Stimulated activated CD8-positive, alpha-beta memory T cell treated with anti-CD3 and anti-CD28 coated beads, Interleukin-4, amount 100 ng/mL, for 48 hours (primary cell): ENCODE results near the gene HPS5.
A peak's percentile ranks its signal among the peaks of the same experiment; 100 is the strongest.
"Not testable (repeated sequence)": the region's sequence is repeated elsewhere in the genome, so short reads cannot be mapped to it uniquely, and the experiment has no call there.

Experiments used
- DNase-seq: peaks from one replicate; pipeline ENCODE4 v3.0.0-alpha.2; 2020

The HPS5 gene

DNA sequence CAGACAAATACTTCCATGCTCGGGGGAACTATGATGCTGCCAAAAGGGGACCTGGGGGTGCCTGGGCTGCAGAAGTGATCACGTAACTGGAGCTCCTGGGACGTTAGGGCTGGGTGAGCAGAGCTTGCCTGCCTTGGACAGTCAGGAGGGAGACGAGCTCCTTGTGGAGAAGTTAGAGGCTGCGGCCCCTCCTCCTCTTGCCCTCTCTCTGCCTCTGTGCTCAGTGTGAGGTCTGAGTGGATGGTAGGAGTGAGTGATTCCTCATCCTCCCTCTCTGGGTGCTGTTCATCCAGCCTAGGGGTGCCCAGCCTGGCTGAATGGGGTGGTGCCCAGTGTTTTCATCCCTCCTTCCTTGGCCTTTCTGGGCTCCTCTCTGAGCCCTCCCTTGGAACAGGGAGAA is 52.7 kb downstream of the HPS5 start:
- not testable (repeated sequence) for DNase-seq

DNA sequence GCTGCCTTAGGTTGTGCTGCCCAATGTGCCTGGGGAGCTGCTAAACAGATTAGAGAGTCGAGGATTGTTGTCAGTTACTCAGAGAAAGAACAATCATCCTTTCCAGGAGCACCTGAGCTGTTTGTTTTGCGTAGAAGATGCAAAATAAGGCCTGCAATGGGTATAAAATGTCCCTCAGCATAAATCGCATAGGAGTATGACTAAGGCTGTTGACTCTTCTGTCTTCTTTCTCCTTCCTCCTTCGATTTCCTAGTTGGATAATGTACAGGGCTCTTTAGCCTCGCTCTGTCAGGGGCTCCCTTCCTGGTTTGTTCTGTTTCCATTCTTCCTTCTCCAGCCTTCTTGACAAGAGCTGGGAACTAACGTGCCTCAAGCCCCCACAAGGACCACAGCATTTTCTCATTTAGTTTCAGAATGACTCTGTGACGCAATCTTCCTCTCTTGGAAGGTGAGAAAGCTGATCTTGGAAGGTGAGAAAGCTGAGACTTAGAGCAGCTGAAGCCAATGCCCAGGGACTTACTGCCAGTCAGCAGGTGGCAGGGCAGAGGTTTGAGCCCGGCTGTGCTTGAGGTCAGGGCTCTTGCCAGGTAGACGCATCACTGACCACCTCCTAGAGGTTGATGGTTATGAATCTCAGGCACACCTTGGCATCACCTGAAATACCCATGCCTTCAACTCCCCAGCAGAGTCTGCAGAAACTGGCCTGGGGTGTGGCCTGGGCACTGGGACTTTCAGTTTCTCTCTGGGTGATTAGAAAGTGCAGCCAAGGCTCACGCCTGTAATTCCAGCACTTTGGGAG is 54.4 kb downstream of the HPS5 start:
- not testable (repeated sequence) for DNase-seq

DNA sequence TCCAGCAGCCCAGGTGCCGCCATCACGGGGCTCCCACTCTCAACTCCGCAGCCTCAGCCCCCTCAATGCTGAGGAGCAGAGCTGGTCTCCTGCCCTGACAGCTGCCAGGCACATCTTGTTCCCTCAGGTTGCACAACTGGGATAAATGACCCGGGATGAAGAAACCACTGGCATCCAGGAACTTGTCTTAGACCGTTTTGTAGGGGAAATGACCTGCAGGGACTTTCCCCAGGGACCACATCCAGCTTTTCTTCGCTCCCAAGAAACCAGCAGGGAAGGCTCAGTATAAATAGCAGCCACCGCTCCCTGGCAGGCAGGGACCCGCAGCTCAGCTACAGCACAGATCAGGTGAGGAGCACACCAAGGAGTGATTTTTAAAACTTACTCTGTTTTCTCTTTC is 56.0 kb downstream of the HPS5 start, which contains the start of gene SAA1:
Gene SAA1 (plus strand): TSS at position 316 of the 400 bp plus-strand sequence. CDS start 624 bp downstream, outside the sequence.
- no peak for DNase-seq

DNA sequence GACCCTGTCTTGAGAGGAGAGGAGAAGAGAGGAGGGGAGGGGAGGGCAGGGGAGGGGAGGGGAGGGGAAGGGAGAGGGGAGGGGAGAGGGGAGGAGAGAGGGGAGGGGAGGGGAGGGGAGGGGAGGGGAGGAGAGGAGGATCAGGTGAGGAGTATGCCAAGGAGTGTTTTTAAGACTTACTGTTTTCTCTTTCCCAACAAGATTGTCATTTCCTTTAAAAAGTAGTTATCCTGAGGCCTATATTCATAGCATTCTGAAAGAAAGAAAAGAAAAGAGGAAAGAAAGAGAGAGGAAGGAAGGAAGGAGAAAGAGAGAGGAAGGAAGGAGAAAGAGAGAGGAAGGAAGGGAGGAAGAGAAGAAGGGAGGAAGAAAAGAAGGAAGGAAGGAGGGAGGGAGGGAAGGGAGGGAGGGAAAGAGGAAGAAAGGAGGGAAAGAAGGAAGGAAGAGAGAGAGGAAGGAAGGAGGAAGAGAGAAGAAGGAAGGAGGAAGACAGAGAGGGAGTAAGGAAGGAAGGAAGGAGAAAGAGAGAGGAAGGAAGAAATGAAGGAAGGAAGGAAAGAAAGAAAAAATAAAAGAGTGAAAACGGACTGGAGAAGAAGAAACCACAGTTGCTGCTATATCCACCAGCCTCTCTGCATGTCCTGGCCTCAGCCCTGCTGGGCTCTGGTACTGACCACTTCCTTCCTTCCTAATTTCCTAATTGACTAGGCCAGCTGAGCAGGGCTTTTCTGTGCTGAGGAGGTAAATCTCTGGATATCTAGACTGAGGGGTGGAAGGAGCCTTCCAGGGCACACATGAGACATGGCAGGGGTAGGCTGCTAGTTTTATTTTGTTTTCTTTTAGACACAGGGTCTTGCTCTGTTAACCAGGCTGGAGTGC is 57.0 kb downstream of the HPS5 start:
- DNase-seq = no peak

DNA sequence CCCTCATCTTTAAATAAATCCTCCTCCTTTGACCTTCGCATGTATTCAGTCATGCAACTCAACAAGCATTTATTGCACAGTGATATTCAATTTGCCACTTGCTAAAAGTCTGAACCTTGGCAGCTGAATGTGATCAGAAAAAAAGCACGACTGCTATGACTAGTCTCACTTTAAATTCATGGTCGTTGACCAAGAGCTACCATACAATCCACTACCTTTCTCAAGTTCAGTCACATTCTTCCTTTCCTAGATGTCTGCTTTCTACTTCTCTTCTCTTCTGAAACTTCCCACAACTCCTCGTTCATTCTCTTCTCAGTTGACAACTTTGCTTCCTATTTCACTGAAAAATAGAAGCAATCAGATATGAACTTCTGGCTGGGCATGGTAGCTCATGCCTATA is 57.9 kb downstream of the HPS5 start:
- DNase-seq = no peak

DNA sequence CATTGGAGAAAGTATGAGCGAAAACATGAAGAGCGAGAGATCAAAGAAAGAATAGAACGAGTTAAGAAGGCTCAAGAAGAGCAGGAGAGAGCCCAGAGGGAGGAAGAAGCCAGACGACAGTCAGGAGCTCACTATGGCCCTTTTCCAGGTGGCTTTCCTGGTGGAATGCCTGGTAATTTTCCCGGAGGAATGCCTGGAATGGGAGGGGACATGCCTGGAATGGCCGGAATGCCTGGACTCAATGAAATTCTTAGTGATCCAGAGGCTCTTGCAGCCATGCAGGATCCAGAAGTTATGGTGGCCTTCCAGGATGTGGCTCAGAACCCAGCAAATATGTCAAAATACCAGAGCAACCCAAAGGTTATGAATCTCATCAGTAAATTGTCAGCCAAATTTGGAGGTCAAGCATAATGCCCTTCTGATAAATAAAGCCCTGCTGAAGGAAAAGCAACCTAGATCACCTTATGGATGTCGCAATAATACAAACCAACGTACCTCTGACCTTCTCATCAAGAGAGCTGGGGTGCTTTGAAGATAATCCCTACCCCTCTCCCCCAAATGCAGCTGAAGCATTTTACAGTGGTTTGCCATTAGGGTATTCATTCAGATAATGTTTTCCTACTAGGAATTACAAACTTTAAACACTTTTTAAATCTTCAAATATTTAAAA is 59.1 kb downstream of the HPS5 start:
- not testable (repeated sequence) for DNase-seq

DNA sequence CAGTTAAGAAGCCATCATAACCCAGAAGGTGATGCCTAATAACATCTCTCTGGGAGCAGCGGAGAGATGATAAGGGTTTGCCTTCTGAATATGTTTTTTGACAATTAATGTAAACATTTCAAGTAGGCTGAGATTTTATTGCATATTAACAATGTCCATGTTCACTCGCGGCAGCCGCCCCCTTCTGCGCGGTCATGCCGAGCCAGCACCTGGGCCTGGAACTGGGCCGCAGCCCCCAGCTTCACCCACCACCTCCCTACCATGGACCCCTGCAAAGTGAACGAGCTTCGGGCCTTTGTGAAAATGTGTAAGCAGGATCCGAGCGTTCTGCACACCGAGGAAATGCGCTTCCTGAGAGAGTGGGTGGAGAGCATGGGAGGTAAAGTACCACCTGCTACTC is 60.2 kb downstream of the HPS5 start:
- no peak for DNase-seq

DNA sequence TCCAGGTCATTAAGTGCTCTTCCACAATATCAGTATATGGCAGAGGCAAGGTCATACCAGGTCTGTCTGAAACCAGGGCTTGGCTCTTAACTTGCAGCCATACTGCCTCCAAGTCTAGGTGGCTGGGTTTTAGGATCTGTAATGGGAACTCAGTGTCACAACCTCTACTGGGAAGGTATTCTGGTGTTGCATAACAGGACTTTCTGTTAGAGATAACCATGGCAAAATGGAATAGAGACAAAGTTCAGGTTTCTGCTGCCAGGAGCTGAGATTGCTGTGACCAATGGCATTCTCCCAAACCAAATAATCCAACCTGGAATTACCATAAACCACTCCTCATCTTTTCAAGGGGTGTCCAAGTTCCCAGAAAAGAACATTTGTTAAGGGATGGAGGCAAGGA is 62.7 kb downstream of the HPS5 start:
- no peak for DNase-seq

DNA sequence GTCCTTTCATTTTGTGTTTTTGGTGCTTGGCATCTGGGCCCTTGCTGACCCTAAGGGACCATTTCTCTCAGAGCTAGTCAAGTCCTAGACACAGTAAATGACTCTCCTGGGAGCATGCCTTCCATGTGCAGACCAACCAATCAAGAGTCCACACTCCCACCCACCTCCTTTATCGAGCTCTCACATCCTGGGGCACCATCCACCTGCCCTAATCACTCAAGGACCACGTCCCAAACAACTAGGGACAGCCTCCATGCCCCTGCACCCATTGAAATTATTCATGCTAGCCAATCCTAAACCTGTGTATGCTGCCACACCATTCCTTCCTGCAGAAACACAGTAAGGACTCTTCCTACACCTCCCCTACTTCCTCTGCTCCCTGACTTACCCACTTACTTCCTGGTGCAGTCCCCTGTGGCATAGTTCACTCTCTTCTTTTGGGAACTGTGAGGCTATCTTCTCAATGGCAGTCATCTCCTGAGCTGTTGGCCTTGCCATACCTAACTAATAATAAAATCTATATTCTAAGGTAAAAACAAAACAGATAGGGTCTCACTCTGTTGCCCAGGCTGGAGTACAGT is 67.1 kb downstream of the HPS5 start:
- no peak for DNase-seq

DNA sequence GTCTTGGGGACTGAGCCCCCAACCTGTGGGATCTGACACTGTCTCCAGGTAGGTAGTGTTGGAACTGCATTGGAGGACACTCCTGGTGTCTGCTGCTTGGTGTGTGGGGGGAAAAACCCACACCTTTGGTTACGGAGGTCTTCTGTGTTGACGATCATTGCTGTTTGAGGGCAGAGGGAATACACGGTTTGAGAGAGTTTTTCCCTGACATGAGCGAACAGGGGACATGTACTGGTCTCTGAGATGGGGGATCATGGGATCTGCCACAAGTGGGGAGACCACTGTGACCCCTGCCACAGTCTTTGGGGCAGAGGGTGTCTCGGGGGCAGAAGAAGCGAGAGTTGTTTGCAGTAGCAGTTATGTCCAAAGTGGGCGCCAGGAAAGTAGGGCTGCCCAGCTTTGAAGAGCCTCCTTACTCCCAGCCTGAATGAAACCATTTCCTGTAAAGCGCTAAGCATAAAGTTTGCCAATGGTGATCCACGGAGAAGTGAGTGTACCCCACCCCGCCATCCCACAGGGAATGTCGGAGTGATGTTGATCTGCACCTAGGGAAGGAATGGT is 68.1 kb downstream of the HPS5 start:
- DNase-seq = no peak

DNA sequence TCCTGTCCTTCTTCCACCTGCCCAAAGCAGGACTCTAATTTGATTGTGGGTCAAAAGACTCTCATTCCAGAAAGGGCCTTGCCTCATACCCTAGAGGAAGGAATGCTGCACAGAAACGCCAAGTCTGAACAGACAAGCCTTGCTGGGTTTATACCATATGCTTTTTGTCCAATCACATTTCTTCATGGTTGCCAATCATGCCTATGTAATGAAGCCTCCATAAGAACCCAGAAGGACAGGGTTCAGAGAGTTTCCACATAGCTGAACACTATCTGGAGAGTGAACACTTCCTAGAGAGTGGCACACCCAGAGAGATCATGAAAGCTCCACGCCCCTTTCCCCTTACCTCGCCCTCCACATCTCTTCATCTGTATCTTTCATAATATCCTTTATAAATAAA is 68.7 kb downstream of the HPS5 start:
- no peak for DNase-seq

DNA sequence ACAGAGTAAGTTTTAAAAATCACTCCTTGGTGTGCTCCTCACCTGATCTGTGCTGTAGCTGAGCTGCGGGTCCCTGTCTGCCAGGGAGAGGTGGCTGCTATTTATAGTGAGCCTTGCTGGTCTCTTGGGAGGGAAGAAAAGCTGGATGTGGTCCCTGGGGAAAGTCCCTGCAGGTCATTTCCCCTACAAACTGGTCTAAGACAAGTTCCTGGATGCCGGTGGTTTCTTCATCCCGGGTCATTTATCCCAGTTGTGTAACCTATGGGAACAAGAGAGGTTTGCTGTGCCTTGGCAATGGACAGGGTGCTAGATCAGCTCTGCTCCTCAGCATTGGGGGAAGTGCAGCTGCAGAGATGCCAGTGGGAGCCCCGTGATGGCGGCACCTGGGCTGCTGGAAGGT is 73.4 kb downstream of the HPS5 start, which contains the start of gene SAA2:
Gene SAA2 (minus strand): TSS at position 108 of the 400 bp plus-strand sequence. CDS start 657 bp downstream, outside the sequence.
- no peak for DNase-seq

DNA sequence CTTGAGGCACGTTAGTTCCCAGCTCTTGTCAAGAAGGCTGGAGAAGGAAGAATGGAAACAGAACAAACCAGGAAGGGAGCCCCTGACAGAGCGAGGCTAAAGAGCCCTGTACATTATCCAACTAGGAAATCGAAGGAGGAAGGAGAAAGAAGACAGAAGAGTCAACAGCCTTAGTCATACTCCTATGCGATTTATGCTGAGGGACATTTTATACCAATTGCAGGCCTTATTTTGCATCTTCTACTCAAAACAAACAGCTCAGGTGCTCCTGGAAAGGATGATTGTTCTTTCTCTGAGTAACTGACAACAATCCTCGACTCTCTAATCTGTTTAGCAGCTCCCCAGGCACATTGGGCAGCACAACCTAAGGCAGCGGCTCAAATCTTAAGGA is 74.8 kb downstream of the HPS5 start:
- DNase-seq = not testable (repeated sequence)

DNA sequence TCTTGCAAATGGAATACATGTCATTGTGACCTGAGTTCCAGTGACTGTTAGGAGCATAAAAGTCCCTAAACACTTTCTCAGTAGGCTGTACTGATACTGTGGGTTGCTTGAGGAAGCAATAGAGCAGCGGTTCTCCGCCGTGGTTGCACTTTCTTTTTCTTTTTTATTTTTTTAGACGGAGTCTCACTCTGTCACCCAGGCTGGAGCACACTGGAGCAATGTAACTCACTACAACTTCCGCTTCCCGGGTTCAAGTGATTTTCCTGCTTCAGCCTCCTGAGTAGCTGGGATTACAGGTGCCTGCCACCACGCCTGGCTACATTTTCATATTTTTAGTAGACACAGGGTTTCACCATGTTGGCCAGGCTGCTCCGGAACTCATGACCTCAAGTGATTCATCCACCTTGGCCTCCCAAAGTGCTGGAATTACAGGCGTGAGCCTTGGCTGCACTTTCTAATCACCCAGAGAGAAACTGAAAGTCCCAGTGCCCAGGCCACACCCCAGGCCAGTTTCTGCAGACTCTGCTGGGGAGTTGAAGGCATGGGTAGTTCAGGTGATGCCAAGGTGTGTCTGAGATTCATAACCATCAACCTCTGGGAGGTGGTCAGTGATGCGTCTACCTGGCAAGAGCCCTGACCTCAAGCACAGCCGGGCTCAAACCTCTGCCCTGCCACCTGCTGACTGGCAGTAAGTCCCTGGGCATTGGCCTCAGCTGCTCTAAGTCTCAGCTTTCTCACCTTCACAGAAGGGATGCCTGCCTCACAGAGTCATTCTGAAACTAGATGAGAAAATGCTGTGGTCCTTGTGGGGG is 75.4 kb downstream of the HPS5 start:
- peak; percentile 30 for DNase-seq

DNA sequence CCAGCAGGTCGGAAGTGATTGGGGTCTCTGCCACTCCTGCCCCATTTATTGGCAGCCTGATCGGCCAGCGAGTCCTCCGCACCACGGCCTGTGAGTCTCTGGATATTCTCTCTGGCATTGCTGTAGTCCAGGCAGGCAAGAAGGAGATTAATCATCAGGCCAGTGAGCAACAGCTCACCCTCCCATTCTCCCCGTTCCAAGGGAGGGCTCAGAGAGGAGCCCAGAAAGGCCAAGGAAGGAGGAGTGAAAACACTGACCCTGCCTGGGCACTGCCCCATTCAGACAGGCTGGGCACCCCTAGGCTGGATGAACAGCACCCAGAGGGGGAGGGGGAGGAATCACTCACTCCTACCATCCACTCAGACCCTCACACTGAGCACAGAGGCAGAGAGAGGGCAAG is 76.5 kb downstream of the HPS5 start:
- DNase-seq = no peak

DNA sequence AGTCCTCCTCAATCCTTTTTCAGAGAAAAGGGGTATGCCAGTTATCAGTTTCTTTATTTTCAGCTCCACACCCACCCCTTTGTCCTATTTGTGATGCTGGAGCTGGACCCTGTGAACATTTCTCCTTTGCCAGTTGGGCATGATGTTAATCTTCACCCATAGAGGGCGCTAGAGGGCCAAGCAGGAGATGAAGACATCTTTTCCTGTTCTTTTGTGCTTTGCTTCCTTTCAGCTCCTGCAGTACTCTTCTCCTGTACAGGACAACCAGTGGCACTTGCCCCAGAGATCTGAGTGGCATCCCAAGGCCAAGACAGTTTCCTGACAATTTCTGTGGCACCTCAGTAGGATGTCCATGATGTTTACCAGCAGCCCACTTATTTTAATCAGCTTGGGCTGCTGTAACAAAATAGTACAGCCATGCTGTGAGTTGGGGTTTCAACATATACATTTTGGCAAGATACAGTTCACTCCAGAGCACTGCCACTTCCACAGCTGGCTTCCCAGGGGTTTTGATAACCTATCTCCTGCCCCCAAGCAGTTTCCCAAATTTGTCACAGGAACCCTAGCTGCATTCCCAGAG is 78.1 kb downstream of the HPS5 start:
- DNase-seq = peak; percentile 73

DNA sequence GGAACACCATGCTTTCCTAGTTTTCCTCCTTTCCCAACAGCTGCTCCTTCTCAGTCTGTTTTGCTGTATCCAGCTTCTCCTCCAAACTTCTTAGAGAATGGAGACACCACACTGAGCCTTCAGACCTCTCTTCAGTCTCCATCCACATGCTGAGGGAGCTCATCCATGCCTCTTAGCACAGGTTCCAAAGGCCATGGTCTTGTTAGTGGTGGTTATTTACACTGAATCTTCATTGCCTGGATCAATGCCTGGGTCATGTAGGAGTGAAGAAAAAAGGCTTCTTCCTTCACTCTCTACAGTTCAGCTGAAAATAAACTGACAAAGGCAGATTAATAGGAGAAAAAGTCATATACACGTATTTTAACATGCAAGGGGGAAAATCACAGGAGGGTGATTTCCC is 82.3 kb downstream of the HPS5 start:
- DNase-seq = no peak

DNA sequence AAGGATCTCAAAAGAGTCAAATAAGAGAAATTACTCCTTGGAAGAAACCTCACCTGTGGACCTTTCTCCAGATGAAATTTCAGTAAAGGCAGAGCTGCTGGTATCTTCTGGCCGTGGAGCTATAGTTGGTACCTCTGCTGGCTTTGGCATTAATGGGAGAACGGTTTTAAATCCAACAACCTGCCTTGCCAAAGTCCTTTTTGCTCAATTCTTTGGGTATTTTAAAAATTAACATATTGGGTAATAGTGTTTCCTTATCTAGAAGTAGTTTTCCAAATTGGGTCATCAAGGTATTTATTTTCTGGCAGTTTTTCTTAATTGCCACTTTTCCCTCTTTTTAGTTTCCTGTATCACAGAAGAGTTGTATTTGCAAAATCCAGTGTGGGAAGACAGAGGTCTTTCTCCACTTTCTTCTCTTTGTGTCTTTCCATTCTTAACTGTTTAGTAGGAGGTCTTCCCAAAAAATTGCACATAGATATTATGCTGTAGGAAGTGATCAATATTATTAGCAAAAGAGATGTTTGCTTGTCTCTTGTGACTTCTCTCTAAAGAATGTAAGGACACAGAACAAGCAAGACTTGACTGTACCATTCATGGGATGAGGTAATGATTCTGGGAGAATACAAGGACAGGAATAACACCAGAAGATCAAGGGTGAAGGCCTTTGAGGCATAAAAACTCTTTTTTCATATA is 85.1 kb downstream of the HPS5 start, which contains the start of gene SAA4:
Gene SAA4 (minus strand): TSS at position 139 of the 693 bp plus-strand sequence. CDS start 876 bp downstream, outside the sequence.
- DNase-seq = no peak

DNA sequence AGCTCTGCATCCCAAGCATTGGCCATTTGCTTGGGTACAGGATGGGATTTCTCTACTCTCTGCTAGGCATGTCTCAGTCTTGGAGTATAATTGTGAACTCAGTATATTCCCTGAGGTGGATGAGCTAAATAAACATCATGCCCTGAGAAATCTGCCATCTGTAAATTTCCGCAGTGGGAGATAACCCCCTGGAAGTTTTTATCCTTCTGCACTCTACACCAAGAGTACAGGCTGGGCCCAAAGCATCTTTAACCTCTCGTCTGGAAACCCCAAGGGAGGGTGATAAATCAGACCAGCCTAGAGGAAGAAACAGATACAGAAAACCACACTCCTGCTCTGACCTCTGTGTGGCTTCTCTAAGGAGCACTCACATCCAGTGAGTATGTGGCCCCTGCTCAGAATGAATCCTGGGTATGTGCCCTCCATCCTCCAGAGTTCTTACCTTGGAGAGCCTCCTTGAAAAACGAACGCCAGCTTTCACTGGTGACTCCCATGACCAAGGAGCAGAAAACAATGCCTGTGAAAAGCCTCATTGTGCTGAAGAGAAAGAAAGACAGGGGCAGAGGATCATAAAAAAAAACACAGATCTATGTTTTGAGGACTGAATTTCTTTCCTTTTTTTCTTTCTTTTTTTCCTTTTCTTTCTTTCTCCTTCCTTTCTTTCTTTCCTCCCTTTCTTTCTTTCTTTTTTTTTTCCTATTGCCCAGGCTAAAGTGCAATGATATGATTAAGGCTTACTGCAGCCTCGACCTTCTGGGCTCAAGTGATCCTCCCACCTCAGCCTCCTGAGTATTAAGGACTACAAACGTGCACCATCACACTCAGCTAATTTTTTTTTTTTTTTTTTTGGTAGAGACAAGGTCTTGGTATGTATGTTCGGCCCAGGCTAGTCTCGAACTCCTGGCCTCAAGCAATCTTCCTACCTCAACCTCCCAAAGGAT is 86.3 kb downstream of the HPS5 start:
- no peak for DNase-seq
